Mononuclear cell (primary cell): ENCODE measurements around the gene RETN. TPM values are rescaled to one million over a fixed set of nuclear protein-coding genes. Genes with fewer than 3 reads are reported as not detected.
A peak's percentile ranks its signal among the peaks of the same experiment; 100 is the strongest.
"Not testable (repeated sequence)": the region's sequence is repeated elsewhere in the genome, so short reads cannot be mapped to it uniquely, and the experiment has no call there.

Source experiments
- H3K27me3 ChIP-seq: 2 replicates; pipeline ENCODE4 v1.6.0; 2011; ENCODE audit warnings: low read length, control low read depth; ENCODE audit not compliant: insufficient read depth
- H3K4me1 ChIP-seq: 2 replicates; pipeline ENCODE4 v1.5.1; 2011; ENCODE audit warnings: mild to moderate bottlenecking, low read length, control low read depth; ENCODE audit not compliant: insufficient read depth
- H3K4me3 ChIP-seq: 2 replicates; pipeline ENCODE4 v1.5.1; 2011; ENCODE audit warnings: mild to moderate bottlenecking, low read length, moderate library complexity
- H3K9me3 ChIP-seq: 2 replicates; pipeline ENCODE4 v1.5.1; 2011; ENCODE audit warnings: low read depth, mild to moderate bottlenecking, control low read depth, low read length
- total RNA-seq: library from RNA; depleted of rRNA; stranded (reverse); fragments of >200 nt; gene quantifications from one replicate; pipeline ENCODE4 v1.2.3, GENCODE V29; 2012

Gene RETN
- total RNA-seq, 1 donor: 47.2 TPM

- peaks cover 42% of the 10 kb centered on the region for H3K4me1 ChIP-seq
- H3K27me3 ChIP-seq: no peaks in the 10 kb centered on the region
- no peak within 1 kb of the TSS for H3K4me3 ChIP-seq
- no peaks in the 10 kb centered on the region for H3K9me3 ChIP-seq
These were observed 35.2 kb upstream of the RETN start, which contains the start of gene PCP2 for GRCh38 chr19:7633698-7634097. Gene PCP2 (minus strand): TSS chr19:7633719. CDS start chr19:7633457, 262 bp downstream.

DNA sequence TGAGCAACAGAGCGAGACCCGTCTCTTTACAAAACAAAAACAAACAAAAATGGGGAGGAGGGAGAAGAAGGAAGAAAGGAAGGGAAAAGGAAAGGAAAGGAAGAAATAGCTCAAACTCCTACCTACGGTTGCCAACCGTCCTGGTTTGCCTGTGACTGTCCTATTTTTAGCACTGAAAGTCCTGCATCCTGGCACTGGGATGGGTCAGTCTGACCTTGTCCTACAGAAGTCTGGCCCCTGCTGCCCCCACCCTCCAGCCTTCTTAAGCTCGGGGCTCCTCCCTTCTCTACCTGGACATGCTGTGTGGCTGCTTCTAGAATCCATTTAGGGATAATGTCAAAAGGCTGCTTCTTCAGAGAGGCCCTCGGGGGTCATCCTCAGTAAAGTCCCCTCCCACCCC lies 33.2 kb upstream of the RETN start:
- Histone ChIP-seq H3K4me1 (peaks cover 36% of the 10 kb centered on the region), H3K9me3 (no peaks in the 10 kb centered on the region), H3K27me3 (no peaks in the 10 kb centered on the region), H3K4me3 (no peak overlapping the region)

- Histone ChIP-seq H3K9me3 (no peaks in the 10 kb centered on the region), H3K4me3 (peak overlapping the region; percentile 80), H3K4me1 (peaks cover 32% of the 10 kb centered on the region), H3K27me3 (no peaks in the 10 kb centered on the region)
These were observed 32.5 kb upstream of the RETN start for GRCh38 chr19:7636317-7636690.

DNA sequence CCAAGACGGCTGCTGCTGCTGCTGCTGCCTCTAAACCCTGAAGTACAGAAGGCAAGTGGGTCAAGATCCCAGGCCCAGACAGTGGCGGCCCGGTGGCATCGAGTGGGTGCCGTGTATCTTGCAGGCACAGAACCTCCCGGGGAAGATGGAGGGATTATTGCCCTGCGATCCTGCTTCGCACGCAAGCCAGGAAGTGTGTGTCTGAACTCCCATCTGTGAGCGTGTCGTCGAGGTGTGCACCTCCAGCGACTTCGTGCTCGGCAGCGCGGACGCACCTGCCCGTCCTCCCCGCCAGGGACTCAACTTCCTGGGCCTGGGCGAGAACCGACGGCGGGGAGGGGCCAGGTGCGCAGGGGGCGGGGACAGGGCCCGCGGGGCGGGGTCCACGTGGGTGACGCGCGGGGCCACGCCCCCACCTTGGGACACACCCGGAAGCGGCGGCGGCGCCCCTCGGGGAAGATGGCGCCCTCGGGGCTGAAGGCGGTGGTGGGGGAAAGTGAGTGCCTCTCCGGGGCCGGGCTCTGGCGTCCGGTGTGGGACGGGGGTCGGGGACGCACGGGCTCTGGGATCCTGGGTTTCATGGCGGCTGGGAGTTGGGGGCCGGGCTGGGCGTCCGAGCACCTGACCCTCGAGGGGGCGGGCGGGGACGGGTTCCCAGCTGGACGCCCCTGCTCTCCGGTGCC lies 32.0 kb upstream of the RETN start, which contains the start of gene STXBP2:
TSS of gene STXBP2 (plus strand) at position 420 of the 683 bp plus-strand sequence. CDS start at position 460, 40 bp downstream.
- H3K9me3 ChIP-seq: no peaks in the 10 kb centered on the region
- H3K4me1 ChIP-seq: peaks cover 32% of the 10 kb centered on the region
- no peaks in the 10 kb centered on the region for H3K27me3 ChIP-seq
- H3K4me3 ChIP-seq: peak within 1 kb of the TSS; percentile 80

DNA sequence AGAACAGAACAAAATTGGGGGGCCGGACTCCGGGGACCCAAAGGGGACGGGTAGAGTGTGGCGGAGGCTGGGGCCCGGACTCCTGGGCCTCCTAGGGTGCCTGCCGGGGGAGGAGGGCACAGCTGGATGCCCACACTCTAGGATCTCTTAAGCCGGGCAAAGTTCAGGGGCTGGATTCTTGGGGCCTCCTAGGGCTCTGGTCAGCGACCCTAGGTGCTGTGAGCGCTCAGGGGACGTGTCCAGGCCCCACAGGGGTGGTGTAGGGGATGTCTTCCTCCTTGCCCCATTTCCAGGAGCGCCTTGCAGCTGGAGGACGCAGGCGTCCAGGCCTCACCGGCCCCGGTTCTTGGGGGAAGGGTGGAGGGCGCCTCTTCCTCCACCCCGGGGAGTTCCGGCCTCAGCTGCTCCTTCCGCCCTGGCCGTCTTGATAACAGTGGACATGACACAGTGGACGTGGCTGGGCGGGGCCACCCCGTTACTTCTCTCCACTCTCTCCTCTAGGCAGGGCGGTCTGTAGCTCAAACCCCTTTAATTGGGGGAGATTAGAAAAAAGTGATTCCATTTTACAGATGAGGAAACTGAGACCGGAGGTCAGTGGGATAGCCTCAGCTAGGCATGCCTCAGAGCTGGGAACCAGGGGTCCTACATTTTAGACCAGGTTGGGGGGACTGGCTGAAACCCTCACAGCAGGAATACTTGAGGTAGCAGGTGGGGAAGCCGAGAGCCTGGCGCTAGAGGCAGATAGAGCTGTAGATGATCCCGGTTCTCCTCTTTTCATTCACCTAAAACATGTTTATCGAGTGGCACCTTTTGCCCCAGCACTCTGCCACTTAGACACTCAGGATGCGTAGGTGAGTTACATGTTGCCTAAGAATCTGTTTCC lies 31.2 kb upstream of the RETN start:
- Histone ChIP-seq H3K4me3 (peak overlapping the region; percentile 80), H3K9me3 (no peaks in the 10 kb centered on the region), H3K27me3 (no peaks in the 10 kb centered on the region), H3K4me1 (peaks cover 32% of the 10 kb centered on the region)

- Histone ChIP-seq H3K4me1 (peaks cover 38% of the 10 kb centered on the region), H3K4me3 (no peak overlapping the region), H3K9me3 (no peaks in the 10 kb centered on the region), H3K27me3 (no peaks in the 10 kb centered on the region)
These were observed 29.9 kb upstream of the RETN start for GRCh38 chr19:7638802-7639465.

DNA sequence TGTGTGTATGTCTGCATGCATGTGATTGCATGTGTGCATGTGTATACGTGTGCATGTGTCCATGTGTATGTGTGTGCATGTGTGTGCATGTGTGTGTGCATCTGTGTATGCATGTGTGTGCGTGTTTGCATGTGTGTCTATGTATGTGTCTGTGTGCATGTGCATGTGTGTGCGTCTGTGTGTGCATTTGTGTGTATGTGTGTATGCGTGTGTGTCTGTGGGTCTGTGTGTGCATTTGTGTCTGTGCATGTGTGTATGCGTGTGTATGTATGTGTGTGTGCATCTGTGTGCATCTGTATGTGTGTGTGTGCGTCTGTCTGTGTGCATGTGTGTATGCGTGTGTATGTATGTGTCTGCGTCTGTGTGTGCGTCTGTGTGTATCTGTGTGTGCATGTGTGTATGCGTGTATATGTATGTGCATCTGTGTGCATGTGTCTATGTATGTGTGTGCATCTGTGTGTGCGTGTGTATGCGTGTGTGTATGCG lies 28.9 kb upstream of the RETN start:
- no peaks in the 10 kb centered on the region for H3K9me3 ChIP-seq
- peaks cover 46% of the 10 kb centered on the region for H3K4me1 ChIP-seq
- H3K4me3 ChIP-seq: no peak overlapping the region
- no peaks in the 10 kb centered on the region for H3K27me3 ChIP-seq

DNA sequence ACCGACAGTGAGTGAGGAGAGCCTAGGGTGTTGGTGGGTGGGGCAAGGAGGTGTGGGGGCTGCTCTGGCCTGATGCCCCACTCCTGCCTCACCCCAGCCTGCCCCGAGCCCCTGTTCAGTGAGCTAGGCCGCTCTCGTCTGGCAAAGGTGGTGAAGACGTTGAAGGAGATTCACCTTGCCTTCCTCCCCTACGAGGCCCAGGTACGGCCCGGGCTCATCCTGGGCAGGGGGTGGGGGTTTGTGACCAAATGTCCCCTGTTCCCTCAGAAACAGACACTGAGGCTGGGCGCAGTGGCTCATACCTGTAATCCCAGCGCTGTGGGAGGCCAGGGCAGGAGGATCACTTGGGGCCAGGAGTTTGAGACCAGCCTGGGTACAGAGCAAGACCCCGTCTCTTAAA lies 28.0 kb upstream of the RETN start:
- Histone ChIP-seq H3K27me3 (no peaks in the 10 kb centered on the region), H3K9me3 (no peaks in the 10 kb centered on the region), H3K4me1 (peaks cover 54% of the 10 kb centered on the region), H3K4me3 (no peak overlapping the region)

DNA sequence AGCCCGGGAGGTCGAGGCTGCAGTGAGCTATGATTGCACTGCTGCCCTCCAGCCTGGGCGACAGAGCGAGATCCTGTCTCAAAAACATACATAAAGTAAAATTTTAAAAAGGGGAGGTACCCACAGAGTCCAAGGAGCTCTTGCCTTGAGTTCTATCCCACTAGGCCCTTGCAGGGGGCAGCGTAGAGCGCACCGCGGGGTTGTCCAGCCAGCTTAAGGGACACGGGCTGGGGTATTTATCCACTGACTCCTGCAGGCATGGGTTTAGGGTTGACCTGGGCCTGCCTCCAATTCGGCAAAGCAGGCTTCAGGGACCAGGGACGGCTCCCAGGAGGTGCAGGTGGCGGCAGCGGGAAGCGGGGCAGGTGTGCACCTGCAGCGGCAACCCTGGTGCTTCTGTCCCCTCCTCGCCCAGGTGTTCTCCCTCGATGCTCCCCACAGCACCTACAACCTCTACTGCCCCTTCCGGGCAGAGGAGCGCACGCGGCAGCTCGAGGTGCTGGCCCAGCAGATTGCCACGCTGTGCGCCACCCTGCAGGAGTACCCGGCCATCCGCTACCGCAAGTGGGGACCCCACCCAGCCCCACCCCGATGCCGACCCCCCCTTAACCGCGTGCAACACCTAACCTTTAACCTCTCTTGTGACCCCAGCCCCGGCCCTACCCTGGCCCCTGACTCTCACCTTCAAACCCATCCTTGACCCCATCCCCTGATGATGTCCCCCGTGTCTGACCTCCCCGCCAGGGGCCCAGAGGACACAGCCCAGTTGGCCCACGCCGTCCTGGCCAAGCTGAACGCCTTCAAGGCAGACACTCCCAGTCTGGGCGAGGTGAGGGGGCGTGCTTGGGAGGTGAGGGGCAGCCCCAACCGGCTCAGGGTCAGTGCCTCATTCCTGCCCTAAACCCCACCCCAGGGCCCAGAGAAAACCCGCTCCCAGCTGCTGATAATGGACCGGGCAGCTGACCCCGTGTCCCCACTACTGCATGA lies 27.3 kb upstream of the RETN start:
- no peaks in the 10 kb centered on the region for H3K9me3 ChIP-seq
- H3K4me3 ChIP-seq: no peak overlapping the region
- H3K27me3 ChIP-seq: no peaks in the 10 kb centered on the region
- peaks cover 54% of the 10 kb centered on the region for H3K4me1 ChIP-seq

DNA sequence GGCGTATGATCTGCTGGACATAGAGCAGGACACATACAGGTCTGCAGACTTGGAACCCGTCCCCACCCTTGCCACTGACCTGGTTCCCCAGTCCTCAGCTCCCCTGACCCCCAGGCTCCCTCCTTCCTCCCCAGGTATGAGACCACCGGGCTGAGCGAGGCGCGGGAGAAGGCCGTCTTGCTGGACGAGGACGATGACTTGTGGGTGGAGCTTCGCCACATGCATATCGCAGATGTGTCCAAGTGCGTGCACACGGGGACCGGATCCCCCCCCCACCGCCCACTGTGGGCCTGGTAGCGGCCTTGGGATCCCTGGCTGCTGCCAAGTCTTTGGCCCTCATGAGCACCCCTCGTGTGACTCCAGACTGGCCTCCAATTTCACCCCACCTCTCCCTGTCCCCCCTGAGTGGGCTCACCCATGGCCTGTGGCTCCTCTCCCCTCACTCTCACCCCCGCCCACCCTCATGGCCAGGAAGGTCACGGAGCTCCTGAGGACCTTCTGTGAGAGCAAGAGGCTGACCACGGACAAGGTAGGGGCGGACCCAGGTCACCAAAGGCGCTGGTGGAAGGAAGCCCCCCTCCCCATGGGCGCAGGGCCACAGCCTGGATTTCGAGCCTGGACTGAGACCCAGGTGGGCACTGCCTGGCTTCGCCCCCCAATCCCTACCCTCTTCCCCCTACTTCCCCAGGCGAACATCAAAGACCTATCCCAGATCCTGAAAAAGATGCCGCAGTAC lies 26.4 kb upstream of the RETN start:
- no peaks in the 10 kb centered on the region for H3K27me3 ChIP-seq
- no peaks in the 10 kb centered on the region for H3K9me3 ChIP-seq
- peaks cover 54% of the 10 kb centered on the region for H3K4me1 ChIP-seq
- H3K4me3 ChIP-seq: no peak overlapping the region

- Histone ChIP-seq H3K9me3 (no peaks in the 10 kb centered on the region), H3K4me1 (peaks cover 49% of the 10 kb centered on the region), H3K4me3 (no peak overlapping the region), H3K27me3 (no peaks in the 10 kb centered on the region)
These were observed 25.8 kb upstream of the RETN start for GRCh38 chr19:7643031-7643415.

GRCh38 chr19:7643629-7644549 lies 25.0 kb upstream of the RETN start:
- H3K4me1 ChIP-seq: peaks cover 40% of the 10 kb centered on the region
- H3K4me3 ChIP-seq, H3K9me3 ChIP-seq, H3K27me3 ChIP-seq: not testable (repeated sequence)

GRCh38 chr19:7644550-7644877 lies 24.3 kb upstream of the RETN start:
- Histone ChIP-seq H3K4me1 (peaks cover 35% of the 10 kb centered on the region), H3K9me3 (no peaks in the 10 kb centered on the region), H3K4me3 (no peak overlapping the region), H3K27me3 (no peaks in the 10 kb centered on the region)
